Mucosa of rectum (tissue), 2 donors: ENCODE results near the gene YIPF4.
"Not testable (repeated sequence)": the region's sequence is repeated elsewhere in the genome, so short reads cannot be mapped to it uniquely, and the experiment has no call there.

Experiments used
- H3K27ac ChIP-seq, 2 donors: one replicate each; pipeline ENCODE4 v1.7.0; 2013; ENCODE audit warnings: inconsistent platforms in 2 of 2, low read depth in 2 of 2, low read length in 2 of 2
- H3K27me3 ChIP-seq, 2 donors: one replicate each; pipeline ENCODE4 v1.7.0; 2013; ENCODE audit warnings: low read length in 2 of 2; ENCODE audit not compliant: control insufficient read depth in 2 of 2, insufficient read depth in 2 of 2
- H3K36me3 ChIP-seq, 2 donors: one replicate each; pipeline ENCODE4 v1.7.0; 2013; ENCODE audit warnings: low read length in 2 of 2; ENCODE audit not compliant: control insufficient read depth in 2 of 2, insufficient read depth in 2 of 2
- H3K4me1 ChIP-seq, 2 donors: one replicate each; pipeline ENCODE4 v1.7.0; 2013; ENCODE audit warnings: low read length in 2 of 2, mild to moderate bottlenecking in 1 of 2; ENCODE audit not compliant: control insufficient read depth in 2 of 2, insufficient read depth in 2 of 2
- H3K4me3 ChIP-seq, 2 donors: one replicate each; pipeline ENCODE4 v1.7.0; 2013; ENCODE audit warnings: low read length in 2 of 2
- H3K9ac ChIP-seq, 2 donors: one replicate each; pipeline ENCODE4 v1.7.0; 2013; ENCODE audit warnings: low read length in 2 of 2, low read depth in 1 of 2, mild to moderate bottlenecking in 1 of 2
- H3K9me3 ChIP-seq, 2 donors: one replicate each; pipeline ENCODE4 v1.7.0; 2013; ENCODE audit warnings: low read length in 2 of 2; ENCODE audit not compliant: control insufficient read depth in 2 of 2
- donor health status: healthy.
- donor health status: Normal muscosa, but diverticular disease.

The YIPF4 gene

GRCh38 chr2:32277363-32277673 lies 386 bp upstream of the YIPF4 start:
- no peaks in the 10 kb centered on the region for H3K9me3 ChIP-seq
- H3K4me1 ChIP-seq = peaks cover 5 to 6% of the 10 kb centered on the region in 2 donors
- H3K27me3 ChIP-seq = no peaks in the 10 kb centered on the region
- peak overlapping the region; percentile 75 to 79 for H3K27ac ChIP-seq
- H3K9ac ChIP-seq = peak overlapping the region; percentile 92 to 99
- H3K36me3 ChIP-seq = no peaks in the 10 kb centered on the region
- peak overlapping the region; percentile 93 to 95 for H3K4me3 ChIP-seq

GRCh38 chr2:32278478-32278853 lies 762 bp downstream of the YIPF4 start:
- Histone ChIP-seq H3K9me3 (no peaks in the 10 kb centered on the region), H3K27me3 (no peaks in the 10 kb centered on the region), H3K9ac (peak overlapping the region; percentile 92 to 99), H3K4me1 (peaks cover 5 to 6% of the 10 kb centered on the region in 2 donors), H3K4me3 (peak overlapping the region; percentile 93 to 95), H3K27ac (peak overlapping the region; percentile 75 to 79), H3K36me3 (peaks cover 0 to 3% of the 10 kb centered on the region in 2 donors)

- no peak overlapping the region for H3K9ac ChIP-seq
- no peaks in the 10 kb centered on the region for H3K27me3 ChIP-seq
- no peak overlapping the region for H3K27ac ChIP-seq
- H3K4me1 ChIP-seq = peaks cover 7 to 11% of the 10 kb centered on the region in 2 donors
- H3K9me3 ChIP-seq = no peaks in the 10 kb centered on the region
- no peak overlapping the region for H3K4me3 ChIP-seq
- peaks cover 4 to 5% of the 10 kb centered on the region in 2 donors for H3K36me3 ChIP-seq
These were observed 6.6 kb downstream of the YIPF4 start for GRCh38 chr2:32284321-32284720.

DNA sequence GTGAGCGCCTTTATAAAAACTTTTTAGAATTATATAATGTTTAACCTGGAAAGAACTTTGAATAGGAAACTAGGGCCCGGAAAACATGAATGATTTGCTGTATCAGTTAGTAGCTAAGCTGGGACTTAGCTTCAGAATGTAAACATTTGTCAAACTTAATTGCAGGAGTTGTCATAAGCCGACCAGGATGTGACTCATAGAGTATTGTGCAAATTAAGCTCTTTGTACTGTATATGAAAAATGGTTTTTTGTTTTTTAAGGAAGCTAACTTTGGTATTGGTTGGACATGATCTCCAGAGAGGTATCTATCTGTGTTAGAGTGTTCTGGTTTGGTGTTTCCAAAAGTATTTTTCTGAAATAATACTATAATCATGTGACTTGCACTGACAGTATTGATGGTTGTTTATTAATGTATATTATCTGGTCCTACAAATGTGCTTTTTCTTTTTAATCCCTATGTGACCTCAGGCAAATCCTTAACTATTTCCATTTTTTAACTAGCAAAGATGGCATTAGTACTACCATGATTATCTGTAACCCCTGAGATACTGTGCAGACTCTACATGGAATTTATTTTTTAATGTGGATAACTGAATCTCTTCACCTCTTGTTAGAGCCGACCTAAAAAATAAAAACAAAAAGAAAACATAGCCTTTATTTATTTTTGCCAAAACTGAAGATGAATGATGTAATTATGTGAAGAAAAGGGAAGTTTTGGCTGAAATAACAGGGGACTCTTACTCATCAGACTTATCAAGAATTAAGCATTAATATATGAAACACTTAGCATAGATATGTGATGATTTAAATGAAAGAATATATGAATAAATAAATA lies 11.7 kb downstream of the YIPF4 start:
- no peak overlapping the region for H3K9ac ChIP-seq
- peaks cover 13 to 14% of the 10 kb centered on the region in 2 donors for H3K4me1 ChIP-seq
- H3K4me3 ChIP-seq = peak overlapping the region in 1 of 2 donors; percentile 37
- H3K27me3 ChIP-seq = no peaks in the 10 kb centered on the region
- H3K9me3 ChIP-seq = no peaks in the 10 kb centered on the region
- H3K36me3 ChIP-seq = peaks cover 6 to 9% of the 10 kb centered on the region in 2 donors
- peak overlapping the region; percentile 56 to 70 for H3K27ac ChIP-seq

- no peaks in the 10 kb centered on the region for H3K9me3 ChIP-seq
- peaks cover 13 to 14% of the 10 kb centered on the region in 2 donors for H3K4me1 ChIP-seq
- H3K9ac ChIP-seq = no peak overlapping the region
- no peak overlapping the region for H3K4me3 ChIP-seq
- H3K27ac ChIP-seq = no peak overlapping the region
- no peaks in the 10 kb centered on the region for H3K27me3 ChIP-seq
- H3K36me3 ChIP-seq = peaks cover 5 to 6% of the 10 kb centered on the region in 2 donors
These were observed 12.3 kb downstream of the YIPF4 start for GRCh38 chr2:32290000-32290339.

DNA sequence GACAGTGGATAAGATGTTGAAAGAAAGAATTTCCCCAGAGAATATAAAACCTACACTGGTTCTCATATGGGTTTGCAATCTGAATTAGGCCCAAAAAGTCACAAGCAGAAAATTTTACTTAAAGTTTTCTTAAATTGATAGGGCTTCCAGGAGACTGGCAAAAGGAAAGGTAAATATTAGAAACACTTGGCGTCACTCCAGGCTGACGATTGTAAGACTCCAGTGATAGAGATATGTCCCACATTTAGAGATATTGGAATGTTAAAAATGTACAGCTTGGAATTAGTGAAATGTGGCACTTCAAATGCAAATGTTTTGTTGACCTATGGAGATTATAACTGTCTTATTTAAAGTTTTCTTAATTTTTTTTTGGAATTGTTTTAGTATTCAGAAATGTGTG lies 14.0 kb downstream of the YIPF4 start:
- no peak overlapping the region for H3K27ac ChIP-seq
- H3K27me3 ChIP-seq = no peaks in the 10 kb centered on the region
- no peak overlapping the region for H3K9ac ChIP-seq
- H3K9me3 ChIP-seq = no peaks in the 10 kb centered on the region
- H3K4me3 ChIP-seq = no peak overlapping the region
- peaks cover 13 to 14% of the 10 kb centered on the region in 2 donors for H3K4me1 ChIP-seq
- peaks cover 11% of the 10 kb centered on the region in 2 donors for H3K36me3 ChIP-seq

GRCh38 chr2:32293493-32293892 lies 15.8 kb downstream of the YIPF4 start:
- not testable (repeated sequence) for H3K27me3 ChIP-seq, H3K4me3 ChIP-seq, H3K27ac ChIP-seq, H3K9me3 ChIP-seq, H3K9ac ChIP-seq, H3K4me1 ChIP-seq
- peaks cover 12 to 15% of the 10 kb centered on the region in 2 donors for H3K36me3 ChIP-seq

- H3K27ac ChIP-seq, H3K9ac ChIP-seq, H3K4me3 ChIP-seq, H3K27me3 ChIP-seq, H3K9me3 ChIP-seq, H3K4me1 ChIP-seq: not testable (repeated sequence)
- peaks cover 14 to 15% of the 10 kb centered on the region in 2 donors for H3K36me3 ChIP-seq
These were observed 16.4 kb downstream of the YIPF4 start for GRCh38 chr2:32293966-32294562.

DNA sequence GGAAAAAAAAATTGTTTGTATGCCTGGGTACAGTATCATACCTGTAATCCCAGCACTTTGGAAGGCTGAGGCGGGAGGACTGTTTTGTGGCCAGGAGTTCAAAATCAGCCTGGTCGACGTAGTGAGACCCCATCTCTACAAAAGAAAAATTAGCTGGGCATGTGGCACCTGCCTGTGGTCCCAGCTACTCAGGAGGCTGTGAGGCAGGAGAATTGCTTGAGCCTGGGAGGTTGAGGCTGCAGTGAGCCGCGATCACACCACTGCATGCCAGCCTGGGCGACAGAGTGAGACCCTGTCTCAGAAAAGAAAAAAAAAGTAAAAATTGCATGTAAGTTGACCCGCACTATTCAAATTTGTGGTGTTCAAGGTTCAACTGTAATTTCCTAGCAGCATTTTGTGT lies 32.9 kb downstream of the YIPF4 start:
- Histone ChIP-seq H3K4me3 (no peak overlapping the region), H3K4me1 (no peaks in the 10 kb centered on the region), H3K27me3 (no peaks in the 10 kb centered on the region), H3K9ac (no peak overlapping the region), H3K9me3 (no peaks in the 10 kb centered on the region), H3K27ac (no peak overlapping the region), H3K36me3 (peaks cover 3 to 14% of the 10 kb centered on the region in 2 donors)

- Histone ChIP-seq H3K4me1 (no peaks in the 10 kb centered on the region), H3K27me3 (no peaks in the 10 kb centered on the region), H3K27ac (no peak overlapping the region), H3K9ac (no peak overlapping the region), H3K36me3 (peaks cover 0 to 5% of the 10 kb centered on the region in 2 donors), H3K4me3 (no peak overlapping the region), H3K9me3 (no peaks in the 10 kb centered on the region)
These were observed 37.2 kb downstream of the YIPF4 start for GRCh38 chr2:32314886-32315285.
